Measurements from ENCODE around the gene FRAS1. TPM values are rescaled to one million over a fixed set of nuclear protein-coding genes. Genes with fewer than 3 reads are reported as not detected.

The FRAS1 gene
- total RNA-seq, 3 donors from 2014 or later: 4.9 to 7.5 (median 6.6) TPM

- H3K27me3 ChIP-seq: no peaks in the 10 kb centered on the region
- intact Hi-C loops (cut with DNase I; ENCODE audit: low total_unique reads): no loop called here
- DNase-seq (ENCODE audit: low spot score in 2 of 2): no peak
Observed at GRCh38 chr4:78432896-78433295, 375.8 kb downstream of the FRAS1 start.

GRCh38 chr4:78437608-78438088 lies 380.5 kb downstream of the FRAS1 start:
- no peaks in the 10 kb centered on the region for H3K27me3 ChIP-seq
- H3K27ac ChIP-seq: peak overlapping the region in 1 of 2 donors; percentile 5
- H3K4me3 ChIP-seq: no peak overlapping the region
- TF ChIP-seq POLR2A (IDR thresholded peaks at IDR 0.05): no peak
- TF ChIP-seq, protein P1, sequence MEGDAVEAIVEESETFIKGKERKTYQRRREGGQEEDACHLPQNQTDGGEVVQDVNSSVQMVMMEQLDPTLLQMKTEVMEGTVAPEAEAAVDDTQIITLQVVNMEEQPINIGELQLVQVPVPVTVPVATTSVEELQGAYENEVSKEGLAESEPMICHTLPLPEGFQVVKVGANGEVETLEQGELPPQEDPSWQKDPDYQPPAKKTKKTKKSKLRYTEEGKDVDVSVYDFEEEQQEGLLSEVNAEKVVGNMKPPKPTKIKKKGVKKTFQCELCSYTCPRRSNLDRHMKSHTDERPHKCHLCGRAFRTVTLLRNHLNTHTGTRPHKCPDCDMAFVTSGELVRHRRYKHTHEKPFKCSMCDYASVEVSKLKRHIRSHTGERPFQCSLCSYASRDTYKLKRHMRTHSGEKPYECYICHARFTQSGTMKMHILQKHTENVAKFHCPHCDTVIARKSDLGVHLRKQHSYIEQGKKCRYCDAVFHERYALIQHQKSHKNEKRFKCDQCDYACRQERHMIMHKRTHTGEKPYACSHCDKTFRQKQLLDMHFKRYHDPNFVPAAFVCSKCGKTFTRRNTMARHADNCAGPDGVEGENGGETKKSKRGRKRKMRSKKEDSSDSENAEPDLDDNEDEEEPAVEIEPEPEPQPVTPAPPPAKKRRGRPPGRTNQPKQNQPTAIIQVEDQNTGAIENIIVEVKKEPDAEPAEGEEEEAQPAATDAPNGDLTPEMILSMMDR (IDR thresholded peaks at IDR 0.05): no peak
- no peak for TF ChIP-seq POLR2AphosphoS5 (IDR thresholded peaks at IDR 0.05)
- H3K9me3 ChIP-seq: no peaks in the 10 kb centered on the region
- no peaks in the 10 kb centered on the region for H3K36me3 ChIP-seq
- no peaks in the 10 kb centered on the region for H3K4me1 ChIP-seq
- intact Hi-C loops (cut with DNase I; ENCODE audit: low total_unique reads): no loop called here
- no peak for DNase-seq (ENCODE audit: low spot score in 2 of 2)

More at GRCh38 chr4:78432896-78433295, 375.8 kb downstream of the FRAS1 start:
- TF ChIP-seq, protein P1 (IDR thresholded peaks at IDR 0.05): no peak
- TF ChIP-seq POLR2A (IDR thresholded peaks at IDR 0.05) (no peak), POLR2AphosphoS5 (IDR thresholded peaks at IDR 0.05) (no peak)
- no peaks in the 10 kb centered on the region for H3K4me1 ChIP-seq
- no peak overlapping the region for H3K27ac ChIP-seq
- no peak overlapping the region for H3K4me3 ChIP-seq
- no peaks in the 10 kb centered on the region for H3K9me3 ChIP-seq
- H3K36me3 ChIP-seq: no peaks in the 10 kb centered on the region

DNA sequence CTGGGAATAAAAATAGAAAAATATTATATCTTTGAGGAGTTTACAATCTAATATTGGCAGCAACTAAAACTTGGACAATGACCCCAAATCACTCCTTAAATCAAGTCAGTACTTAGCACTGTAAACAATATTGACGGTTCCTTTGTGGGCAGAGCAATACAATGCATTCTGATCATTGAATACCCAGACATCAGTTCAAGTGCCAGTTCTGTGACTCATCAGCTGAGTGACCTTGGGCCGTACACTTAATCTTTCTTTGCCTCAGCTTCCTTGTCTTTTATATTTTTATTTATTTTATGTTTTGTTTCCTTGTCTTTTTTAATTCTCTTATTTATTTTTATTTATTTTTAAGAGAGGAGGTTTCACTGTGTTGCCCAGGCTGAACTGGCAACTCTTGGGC lies 382.2 kb downstream of the FRAS1 start:
- no peak overlapping the region for H3K4me3 ChIP-seq
- TF ChIP-seq POLR2AphosphoS5 (IDR thresholded peaks at IDR 0.05): no peak
- TF ChIP-seq POLR2A (IDR thresholded peaks at IDR 0.05): no peak
- TF ChIP-seq, protein P1 (IDR thresholded peaks at IDR 0.05): no peak

GRCh38 chr4:78441756-78442155 lies 384.6 kb downstream of the FRAS1 start:
- TF ChIP-seq POLR2AphosphoS5 (IDR thresholded peaks at IDR 0.05) (no peak), POLR2A (IDR thresholded peaks at IDR 0.05) (no peak)
- TF ChIP-seq, protein P1 (IDR thresholded peaks at IDR 0.05): no peak
- DNase-seq (ENCODE audit: low spot score in 2 of 2): no peak
- intact Hi-C loops (cut with DNase I; ENCODE audit: low total_unique reads): no loop called here

More for the DNA sequence above, 382.2 kb downstream of the FRAS1 start:
- H3K9me3 ChIP-seq: no peaks in the 10 kb centered on the region
- H3K36me3 ChIP-seq: no peaks in the 10 kb centered on the region
- H3K27ac ChIP-seq: no peak overlapping the region
- intact Hi-C loops (cut with DNase I; ENCODE audit: low total_unique reads): no loop called here
- no peak for DNase-seq (ENCODE audit: low spot score in 2 of 2)
- H3K27me3 ChIP-seq: no peaks in the 10 kb centered on the region
- H3K4me1 ChIP-seq: no peaks in the 10 kb centered on the region

GRCh38 chr4:78446619-78447018 lies 389.5 kb downstream of the FRAS1 start:
- H3K27ac ChIP-seq: no peak overlapping the region
- no peak overlapping the region for H3K4me3 ChIP-seq
- intact Hi-C loops (cut with DNase I; ENCODE audit: low total_unique reads): no loop called here
- TF ChIP-seq, protein P1 (IDR thresholded peaks at IDR 0.05): no peak
- TF ChIP-seq POLR2A (IDR thresholded peaks at IDR 0.05) (no peak), POLR2AphosphoS5 (IDR thresholded peaks at IDR 0.05) (no peak)
- H3K27me3 ChIP-seq: no peaks in the 10 kb centered on the region
- no peaks in the 10 kb centered on the region for H3K9me3 ChIP-seq
- H3K36me3 ChIP-seq: no peaks in the 10 kb centered on the region
- H3K4me1 ChIP-seq: no peaks in the 10 kb centered on the region
- no peak for DNase-seq (ENCODE audit: low spot score in 2 of 2)

More at GRCh38 chr4:78441756-78442155, 384.6 kb downstream of the FRAS1 start:
- H3K9me3 ChIP-seq: no peaks in the 10 kb centered on the region
- H3K4me1 ChIP-seq: no peaks in the 10 kb centered on the region
- H3K4me3 ChIP-seq: no peak overlapping the region
- no peaks in the 10 kb centered on the region for H3K36me3 ChIP-seq
- no peaks in the 10 kb centered on the region for H3K27me3 ChIP-seq
- no peak overlapping the region for H3K27ac ChIP-seq

Data from breast epithelium (tissue), 4 donors.